HUES64 (cell line): ENCODE results near the gene FHDC1.
A peak's percentile ranks its signal among the peaks of the same experiment; 100 is the strongest.

Experiments
- H3K27ac ChIP-seq: 2 replicates; pipeline ENCODE4 v1.7.0; 2013; ENCODE audit warnings: low read depth, low read length, inconsistent platforms
- H3K27me3 ChIP-seq: 2 replicates; pipeline ENCODE4 v1.6.1; 2013; ENCODE audit warnings: mild to moderate bottlenecking, low read length; ENCODE audit not compliant: insufficient read depth
- H3K36me3 ChIP-seq: 2 replicates; pipeline ENCODE4 v1.6.1; 2013; ENCODE audit warnings: mild to moderate bottlenecking, low read length; ENCODE audit not compliant: insufficient read depth
- H3K4me1 ChIP-seq: 2 replicates; pipeline ENCODE4 v1.6.1; 2013; ENCODE audit warnings: mild to moderate bottlenecking, low read length, moderate library complexity; ENCODE audit not compliant: insufficient read depth
- H3K4me3 ChIP-seq: 2 replicates; pipeline ENCODE4 v1.5.1; 2013; ENCODE audit warnings: mild to moderate bottlenecking, low read length, moderate library complexity
- H3K9ac ChIP-seq: 2 replicates; pipeline ENCODE4 v1.6.1; 2013; ENCODE audit warnings: mild to moderate bottlenecking, low read depth, low read length
- H3K9me3 ChIP-seq: 2 replicates; pipeline ENCODE4 v1.6.1; 2013; ENCODE audit warnings: low read depth, low read length; ENCODE audit not compliant: insufficient read depth
- WGBS: fragments of 150-250, 120-280 bp; methylation state at CpG from one replicate; pipeline ENCODE4 v1.1.7; 2013; ENCODE audit warnings: missing lambda C conversion rate; 5-methylcytosine and 5-hydroxymethylcytosine counted together

Gene FHDC1

GRCh38 chr4:152945639-152946038, 9.5 kb downstream of the FHDC1 start:
- H3K27ac ChIP-seq: no peak overlapping the region
- H3K9me3 ChIP-seq: no peaks in the 10 kb centered on the region
- H3K27me3 ChIP-seq: no peaks in the 10 kb centered on the region
- no peak overlapping the region for H3K9ac ChIP-seq
- peaks cover 16% of the 10 kb centered on the region for H3K4me1 ChIP-seq
- H3K4me3 ChIP-seq: no peak overlapping the region
- H3K36me3 ChIP-seq: peaks cover 58% of the 10 kb centered on the region
- 95% methylated on average over 9 of the region's 9 CpGs for WGBS

GRCh38 chr4:152946446-152946845, 10.3 kb downstream of the FHDC1 start:
- Histone ChIP-seq H3K9ac (no peak overlapping the region), H3K27ac (no peak overlapping the region), H3K36me3 (peaks cover 58% of the 10 kb centered on the region), H3K9me3 (no peaks in the 10 kb centered on the region), H3K4me3 (no peak overlapping the region), H3K4me1 (peaks cover 24% of the 10 kb centered on the region), H3K27me3 (no peaks in the 10 kb centered on the region)
- WGBS: 96% methylated on average over 4 of the region's 4 CpGs

- Histone ChIP-seq H3K27me3 (no peaks in the 10 kb centered on the region), H3K27ac (no peak overlapping the region), H3K4me1 (peaks cover 33% of the 10 kb centered on the region), H3K9me3 (no peaks in the 10 kb centered on the region), H3K9ac (no peak overlapping the region), H3K36me3 (peaks cover 57% of the 10 kb centered on the region), H3K4me3 (no peak overlapping the region)
- 89% methylated on average over 2 of the region's 2 CpGs for WGBS
These were observed 11.2 kb downstream of the FHDC1 start for GRCh38 chr4:152947311-152947710.

- WGBS: 76% methylated on average over 8 of the region's 8 CpGs
- no peak overlapping the region for H3K4me3 ChIP-seq
These were observed 13.8 kb downstream of the FHDC1 start for GRCh38 chr4:152949930-152950329.

GRCh38 chr4:152950402-152951274, 14.5 kb downstream of the FHDC1 start:
- Histone ChIP-seq H3K4me3 (no peak overlapping the region), H3K27me3 (no peaks in the 10 kb centered on the region), H3K9ac (no peak overlapping the region), H3K36me3 (peaks cover 52% of the 10 kb centered on the region), H3K27ac (peak overlapping the region; percentile 59), H3K4me1 (peaks cover 36% of the 10 kb centered on the region), H3K9me3 (no peaks in the 10 kb centered on the region)
- WGBS: 62% methylated on average over 10 of the region's 11 CpGs

More at GRCh38 chr4:152949930-152950329, 13.8 kb downstream of the FHDC1 start:
- H3K9ac ChIP-seq: no peak overlapping the region
- no peaks in the 10 kb centered on the region for H3K27me3 ChIP-seq
- peaks cover 51% of the 10 kb centered on the region for H3K36me3 ChIP-seq
- peaks cover 36% of the 10 kb centered on the region for H3K4me1 ChIP-seq
- peak overlapping the region; percentile 59; the same call in 1 of the 2 replicates for H3K27ac ChIP-seq
- H3K9me3 ChIP-seq: no peaks in the 10 kb centered on the region

GRCh38 chr4:152951348-152951747, 15.2 kb downstream of the FHDC1 start:
- Histone ChIP-seq H3K9me3 (no peaks in the 10 kb centered on the region), H3K36me3 (peaks cover 53% of the 10 kb centered on the region), H3K9ac (no peak overlapping the region), H3K4me1 (peaks cover 41% of the 10 kb centered on the region), H3K4me3 (no peak overlapping the region), H3K27ac (peak overlapping the region; percentile 59), H3K27me3 (no peaks in the 10 kb centered on the region)
- 49% methylated on average over 3 of the region's 3 CpGs for WGBS

- H3K36me3 ChIP-seq: peaks cover 45% of the 10 kb centered on the region
- H3K9ac ChIP-seq: no peak overlapping the region
- H3K4me1 ChIP-seq: peaks cover 43% of the 10 kb centered on the region
- no peak overlapping the region for H3K4me3 ChIP-seq
- 87% methylated on average over 3 of the region's 3 CpGs for WGBS
- no peaks in the 10 kb centered on the region for H3K27me3 ChIP-seq
- H3K9me3 ChIP-seq: no peaks in the 10 kb centered on the region
- no peak overlapping the region for H3K27ac ChIP-seq
These were observed 17.4 kb downstream of the FHDC1 start for GRCh38 chr4:152953514-152953913.

GRCh38 chr4:152954741-152955140, 18.6 kb downstream of the FHDC1 start:
- Histone ChIP-seq H3K27ac (no peak overlapping the region), H3K36me3 (peaks cover 44% of the 10 kb centered on the region), H3K4me3 (no peak overlapping the region), H3K27me3 (no peaks in the 10 kb centered on the region), H3K4me1 (peaks cover 40% of the 10 kb centered on the region), H3K9ac (no peak overlapping the region), H3K9me3 (no peaks in the 10 kb centered on the region)
- 90% methylated on average over 1 of the region's 1 CpG for WGBS

GRCh38 chr4:152956147-152956546, 20.0 kb downstream of the FHDC1 start:
- Histone ChIP-seq H3K9ac (no peak overlapping the region), H3K4me3 (no peak overlapping the region), H3K9me3 (no peaks in the 10 kb centered on the region), H3K4me1 (peaks cover 28% of the 10 kb centered on the region), H3K27ac (no peak overlapping the region), H3K27me3 (no peaks in the 10 kb centered on the region), H3K36me3 (peaks cover 58% of the 10 kb centered on the region)
- whole genome bisulfite sequencing: 59% methylated on average over 2 of the region's 2 CpGs

GRCh38 chr4:152956650-152957436, 20.7 kb downstream of the FHDC1 start:
- 66% methylated on average over 12 of the region's 12 CpGs for WGBS
- Histone ChIP-seq H3K4me3 (no peak overlapping the region), H3K27ac (peak overlapping the region; percentile 19; the same call in 1 of the 2 replicates), H3K36me3 (peaks cover 65% of the 10 kb centered on the region), H3K27me3 (no peaks in the 10 kb centered on the region), H3K9ac (no peak overlapping the region), H3K9me3 (no peaks in the 10 kb centered on the region), H3K4me1 (peaks cover 23% of the 10 kb centered on the region)
